Measurements from ENCODE around the gene FTSJ3.

Gene FTSJ3

DNA sequence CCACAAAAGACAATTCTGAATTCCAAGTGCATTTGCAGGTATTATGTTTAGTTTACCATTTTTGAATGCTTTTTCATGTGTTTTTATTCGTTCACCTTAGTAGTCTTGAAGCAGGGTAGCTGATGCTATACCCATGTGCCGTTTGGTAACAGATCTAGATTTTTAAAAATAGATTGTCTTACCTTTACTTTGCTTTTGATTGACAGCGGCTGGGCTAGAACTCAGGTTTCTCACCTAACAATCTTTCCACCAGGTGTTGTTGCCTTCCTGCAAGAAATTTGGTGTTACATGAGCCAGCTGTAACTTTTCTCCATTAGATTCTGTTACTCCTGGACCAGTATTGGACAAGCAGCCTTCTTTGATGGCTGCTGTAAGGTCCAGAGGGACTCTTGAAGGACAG is 1.5 kb upstream of the FTSJ3 start:
- no peak for TF ChIP-seq ZFX (IDR thresholded peaks at IDR 0.05; ENCODE audit: borderline replicate concordance)
- TF ChIP-seq, protein P1, sequence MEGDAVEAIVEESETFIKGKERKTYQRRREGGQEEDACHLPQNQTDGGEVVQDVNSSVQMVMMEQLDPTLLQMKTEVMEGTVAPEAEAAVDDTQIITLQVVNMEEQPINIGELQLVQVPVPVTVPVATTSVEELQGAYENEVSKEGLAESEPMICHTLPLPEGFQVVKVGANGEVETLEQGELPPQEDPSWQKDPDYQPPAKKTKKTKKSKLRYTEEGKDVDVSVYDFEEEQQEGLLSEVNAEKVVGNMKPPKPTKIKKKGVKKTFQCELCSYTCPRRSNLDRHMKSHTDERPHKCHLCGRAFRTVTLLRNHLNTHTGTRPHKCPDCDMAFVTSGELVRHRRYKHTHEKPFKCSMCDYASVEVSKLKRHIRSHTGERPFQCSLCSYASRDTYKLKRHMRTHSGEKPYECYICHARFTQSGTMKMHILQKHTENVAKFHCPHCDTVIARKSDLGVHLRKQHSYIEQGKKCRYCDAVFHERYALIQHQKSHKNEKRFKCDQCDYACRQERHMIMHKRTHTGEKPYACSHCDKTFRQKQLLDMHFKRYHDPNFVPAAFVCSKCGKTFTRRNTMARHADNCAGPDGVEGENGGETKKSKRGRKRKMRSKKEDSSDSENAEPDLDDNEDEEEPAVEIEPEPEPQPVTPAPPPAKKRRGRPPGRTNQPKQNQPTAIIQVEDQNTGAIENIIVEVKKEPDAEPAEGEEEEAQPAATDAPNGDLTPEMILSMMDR (IDR thresholded peaks at IDR 0.05), result no peak
- peak overlapping the region; percentile 89; the same call in 1 of the 2 replicates for H3K27ac ChIP-seq

DNA sequence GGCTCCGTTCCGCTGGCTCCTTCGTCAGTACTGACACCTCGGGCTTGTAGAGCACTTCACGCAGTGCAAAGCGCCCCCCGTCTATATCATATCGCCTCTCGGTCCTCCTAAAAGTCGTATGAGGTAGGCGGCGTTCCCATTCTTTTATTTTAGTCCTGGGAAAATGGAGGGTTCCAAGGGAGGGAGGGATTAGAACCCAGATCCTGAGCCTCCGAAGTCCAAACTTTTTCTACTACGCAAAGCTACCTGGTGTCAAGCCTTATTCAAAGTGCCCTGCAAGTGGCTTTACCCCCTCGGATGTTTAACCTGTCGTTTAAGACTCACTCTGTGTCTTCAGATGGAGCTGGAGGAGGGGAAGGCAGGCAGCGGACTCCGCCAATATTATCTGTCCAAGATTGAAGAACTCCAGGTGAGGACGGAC is 348 bp upstream of the FTSJ3 start:
- H3K27ac ChIP-seq, result peak overlapping the region; percentile 89
- TF ChIP-seq, protein P1 (IDR thresholded peaks at IDR 0.05), result peak; percentile 30
- no peak for TF ChIP-seq ZFX (IDR thresholded peaks at IDR 0.05; ENCODE audit: borderline replicate concordance)

DNA sequence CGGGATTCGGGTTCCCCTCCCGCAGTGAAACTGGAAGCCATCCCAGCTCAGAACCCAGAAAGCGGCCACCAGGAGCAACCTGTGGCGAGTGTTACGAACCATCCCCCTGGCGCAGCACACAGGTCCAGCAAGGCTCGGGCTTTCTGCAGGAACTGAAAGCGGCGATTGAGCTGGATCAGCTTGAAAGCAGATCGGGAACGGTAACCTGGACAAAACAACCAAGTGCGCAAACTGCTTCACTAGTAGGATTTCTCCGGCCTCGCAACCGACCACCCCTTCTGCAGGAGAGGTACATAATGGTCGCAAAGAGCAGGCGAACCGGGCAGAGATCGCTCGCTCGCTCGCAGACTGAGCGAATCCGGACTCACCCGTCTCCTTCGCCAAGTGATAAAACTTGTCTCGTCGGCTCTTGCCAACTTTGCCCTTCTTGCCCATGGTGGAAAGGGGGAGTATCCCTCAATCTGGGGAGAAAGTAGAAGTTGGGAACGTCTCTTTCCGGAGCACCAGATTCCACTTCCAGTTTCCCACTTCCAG is 928 bp downstream of the FTSJ3 start:
- no peak for TF ChIP-seq ZFX (IDR thresholded peaks at IDR 0.05; ENCODE audit: borderline replicate concordance)
- TF ChIP-seq, protein P1 (IDR thresholded peaks at IDR 0.05), result no peak

DNA sequence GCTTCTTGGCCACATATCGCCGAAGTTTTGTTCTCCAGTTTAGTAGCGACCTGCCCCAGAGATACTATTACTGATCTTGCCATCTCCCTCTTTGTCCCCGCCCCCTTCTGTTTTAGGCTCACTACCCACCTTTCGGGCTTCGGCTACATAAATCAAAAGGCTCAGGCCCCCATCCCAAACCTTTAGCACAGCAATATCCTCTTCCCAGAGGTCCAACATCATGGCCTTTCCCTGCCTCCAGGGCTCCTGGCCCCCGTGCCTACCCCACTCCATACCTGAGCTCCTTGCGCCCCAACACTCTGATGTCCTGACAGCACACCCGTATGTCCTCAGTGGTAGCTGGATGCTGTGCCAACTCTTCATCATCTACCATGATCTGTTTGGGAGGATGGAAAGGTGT is 3.1 kb downstream of the FTSJ3 start:
- no peak overlapping the region for H3K27ac ChIP-seq
- TF ChIP-seq, protein P1 (IDR thresholded peaks at IDR 0.05), result no peak
- no peak for TF ChIP-seq ZFX (IDR thresholded peaks at IDR 0.05; ENCODE audit: borderline replicate concordance)

More for the DNA sequence above, 928 bp downstream of the FTSJ3 start:
- H3K27ac ChIP-seq, result peak overlapping the region; percentile 89

DNA sequence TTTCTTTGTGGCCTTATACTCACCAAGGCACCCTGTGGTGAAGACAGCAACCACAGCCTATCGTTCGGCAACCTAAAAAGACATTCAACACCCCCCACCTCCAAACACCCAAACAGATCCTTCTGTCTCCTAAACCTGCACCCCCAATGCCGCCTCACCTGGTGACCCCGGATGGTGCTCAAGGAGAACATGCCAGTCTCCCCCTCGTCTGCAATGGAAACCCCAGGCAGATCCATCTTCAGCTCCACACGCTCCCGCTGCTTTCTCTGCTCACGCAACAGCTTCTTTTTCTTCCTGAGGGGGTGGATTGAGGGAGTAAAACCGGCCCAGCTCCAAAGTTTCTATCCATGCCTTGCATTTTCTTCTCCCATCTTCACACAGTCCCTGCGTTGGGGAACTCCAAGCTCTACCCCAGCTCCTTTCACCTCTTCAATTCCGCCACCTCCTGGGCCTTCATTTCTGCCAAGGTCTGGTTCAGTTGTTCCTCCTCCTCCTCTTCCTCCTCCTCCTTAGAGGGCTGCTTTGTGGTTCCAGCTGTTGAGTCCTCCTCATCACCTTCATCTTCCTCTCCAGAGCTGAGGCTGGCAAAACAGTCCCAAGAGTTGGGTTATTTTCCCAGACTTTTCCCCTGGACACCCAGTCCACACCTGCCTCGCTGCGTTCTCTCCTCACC is 3.7 kb downstream of the FTSJ3 start:
- TF ChIP-seq ZFX (IDR thresholded peaks at IDR 0.05; ENCODE audit: borderline replicate concordance), result no peak
- TF ChIP-seq, protein P1 (IDR thresholded peaks at IDR 0.05), result no peak
- no peak overlapping the region for H3K27ac ChIP-seq

DNA sequence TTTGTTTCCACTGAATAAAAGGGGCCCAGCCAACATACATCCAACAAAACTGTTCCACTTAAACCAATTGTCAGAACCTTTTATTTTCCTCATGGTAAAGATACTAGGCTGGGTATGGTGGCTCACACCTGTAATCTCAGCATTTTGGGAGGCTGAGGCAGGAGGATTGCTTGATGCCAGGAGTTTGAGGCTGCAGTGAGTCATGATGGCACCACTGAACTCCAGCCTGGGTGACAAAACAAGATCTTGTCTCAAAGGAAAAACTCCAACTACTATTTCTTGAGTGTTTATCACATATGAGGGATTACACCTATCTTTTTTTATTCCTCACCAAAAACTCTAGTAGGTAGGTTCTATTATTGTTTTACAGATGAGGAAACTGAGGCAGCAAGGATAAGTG is 4.9 kb downstream of the FTSJ3 start:
- H3K27ac ChIP-seq, result no peak overlapping the region
- TF ChIP-seq, protein P1 (IDR thresholded peaks at IDR 0.05), result no peak
- no peak for TF ChIP-seq ZFX (IDR thresholded peaks at IDR 0.05; ENCODE audit: borderline replicate concordance)

DNA sequence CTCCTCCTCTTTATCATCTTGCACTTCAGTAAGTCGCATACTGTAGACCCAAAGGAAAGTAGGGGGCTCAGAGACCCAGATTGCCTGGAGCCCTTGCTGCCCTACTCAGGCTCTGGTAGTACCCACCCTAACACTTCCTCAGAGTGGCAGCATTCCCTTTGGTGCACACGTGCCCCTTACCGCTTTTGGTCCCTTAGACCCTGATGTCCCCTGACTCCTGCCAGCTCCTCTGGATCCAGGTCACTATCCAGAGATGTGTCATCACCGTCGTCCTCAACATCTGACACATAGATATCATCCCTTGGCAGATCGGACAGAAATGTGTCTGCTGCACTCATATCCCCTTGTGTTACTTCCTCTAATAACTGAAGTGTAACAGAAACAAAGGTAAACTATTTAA is 5.7 kb downstream of the FTSJ3 start:
- H3K27ac ChIP-seq, result no peak overlapping the region
- TF ChIP-seq, protein P1 (IDR thresholded peaks at IDR 0.05), result no peak
- TF ChIP-seq ZFX (IDR thresholded peaks at IDR 0.05; ENCODE audit: borderline replicate concordance), result no peak

Data from 22Rv1 (cell line).